ENCODE data around the gene MT1F. TPM values are rescaled to one million over a fixed set of nuclear protein-coding genes. Genes with fewer than 3 reads are reported as not detected.

MT1F gene
- total RNA-seq, 1 experiment from 2014 or later = 7.3 TPM

GRCh38 chr16:56633535-56633934 lies 24.2 kb upstream of the MT1F start:
- H3K9me2 ChIP-seq (ENCODE audit: insufficient read depth) = no peaks in the 10 kb centered on the region
- ATAC-seq = no peak
- no peak overlapping the region for H2AFZ ChIP-seq (ENCODE audit: low read depth, low read length, poor library complexity, severe bottlenecking)
- ChIA-PET RAD21 (ENCODE audit: low non-redundant PET in 1 of 2, low total read pairs in 2 of 2, uncharacterized antibody in 2 of 2, unreplicated experiment in 2 of 2) (no interaction called here), POLR2A (interaction anchor here (1.0 kb wide), 1 partner anchor 8 kb away, joined by 3 read pairs; the partner anchor contains the start of gene MT1E), CTCF (no interaction called here)
- no TSS peak for BruUV-seq (replicated peaks)
- H3K9me3 ChIP-seq (ENCODE audit: control insufficient read depth in 1 of 2, insufficient read depth in 1 of 2, low read depth in 1 of 2, low read length in 2 of 2) = no peaks in the 10 kb centered on the region
- no peaks in the 10 kb centered on the region for H3K27me3 ChIP-seq (ENCODE audit: insufficient read depth, low read length)
- no peak overlapping the region for H3K4me2 ChIP-seq (ENCODE audit: low read length)
- H3K9ac ChIP-seq (ENCODE audit: low read length) = no peak overlapping the region
- no peaks in the 10 kb centered on the region for H3K36me3 ChIP-seq (ENCODE audit: control insufficient read depth in 1 of 2, insufficient read depth in 2 of 2, low read length in 2 of 2)
- no peaks in the 10 kb centered on the region for H3K79me2 ChIP-seq (ENCODE audit: insufficient read depth, low read length)
- no peak for TF ChIP-seq FOSL1 (IDR thresholded peaks at IDR 0.05; ENCODE audit: low read depth)
- TF ChIP-seq CBX3 (IDR thresholded peaks at IDR 0.05; ENCODE audit: low read depth) = no peak
- no peak for TF ChIP-seq POLR2AphosphoS5 (IDR thresholded peaks at IDR 0.05; ENCODE audit: low read depth, low read length)
- no peak for TF ChIP-seq EGR1 (IDR thresholded peaks at IDR 0.05; ENCODE audit: low read depth)
- no peaks in the 10 kb centered on the region for H4K20me1 ChIP-seq (ENCODE audit: insufficient read depth)
- peaks cover 0 to 17% of the 10 kb centered on the region in 2 experiments; a peak in 2 of 4 replicates for H3K4me1 ChIP-seq (ENCODE audit: control insufficient read depth in 1 of 2, insufficient read depth in 2 of 2, low read length in 2 of 2)
- DNase-seq (ENCODE audit: low read depth, low spot score) = no peak
- H3K27ac ChIP-seq (ENCODE audit: low read depth, low read length) = no peak overlapping the region
- no peak overlapping the region for H3K4me3 ChIP-seq (replicated peaks in 1 of 2; ENCODE audit: low read depth in 1 of 2, low read length in 2 of 2)
- intact Hi-C loops (cut with micrococcal nuclease) = no loop called here

DNA sequence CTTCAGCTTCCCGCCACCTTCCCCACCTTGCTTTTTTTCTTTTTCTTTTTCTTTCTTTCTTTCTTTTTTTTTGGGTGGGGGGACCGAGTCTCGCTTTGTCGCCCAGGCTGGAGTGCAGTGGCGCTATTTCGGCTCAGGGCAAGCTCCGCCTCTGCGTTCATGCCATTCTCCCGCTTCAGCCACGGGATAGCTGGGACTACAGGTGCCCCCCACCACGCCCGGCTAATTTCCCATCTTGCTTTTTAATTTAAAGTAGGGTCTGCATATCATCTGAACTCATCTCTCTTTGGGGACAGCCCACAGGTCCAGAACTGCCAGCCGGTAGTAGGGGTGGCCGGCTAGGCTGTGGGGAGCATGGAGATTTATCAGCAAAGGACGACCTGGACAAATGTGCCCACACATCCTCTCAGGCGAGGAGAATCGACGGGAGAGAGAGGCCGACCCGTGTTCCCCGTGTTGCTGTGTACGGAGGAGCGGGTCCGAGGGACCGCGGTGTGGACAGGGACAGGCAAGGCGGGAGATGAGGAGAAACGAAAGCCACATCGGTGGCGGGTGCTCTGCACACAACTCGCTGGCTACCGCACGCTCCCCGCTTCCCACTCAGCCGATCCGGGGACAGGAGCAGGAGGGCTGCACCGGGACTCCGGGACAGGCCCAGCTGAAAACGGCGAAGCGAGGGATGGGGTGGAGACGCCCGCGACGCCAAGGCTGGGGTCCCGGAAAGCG lies 22.9 kb upstream of the MT1F start:
- intact Hi-C loops (cut with micrococcal nuclease) = no loop called here
- H3K9me2 ChIP-seq (ENCODE audit: insufficient read depth) = no peaks in the 10 kb centered on the region
- H3K27me3 ChIP-seq (ENCODE audit: insufficient read depth, low read length) = no peaks in the 10 kb centered on the region
- no peaks in the 10 kb centered on the region for H3K9me3 ChIP-seq (ENCODE audit: control insufficient read depth in 1 of 2, insufficient read depth in 1 of 2, low read depth in 1 of 2, low read length in 2 of 2)
- ChIA-PET RAD21 (ENCODE audit: low non-redundant PET in 1 of 2, low total read pairs in 2 of 2, uncharacterized antibody in 2 of 2, unreplicated experiment in 2 of 2) (no interaction called here), POLR2A (no interaction called here), CTCF (no interaction called here)
- H3K4me1 ChIP-seq (ENCODE audit: control insufficient read depth in 1 of 2, insufficient read depth in 2 of 2, low read length in 2 of 2) = peaks cover 0 to 12% of the 10 kb centered on the region in 2 experiments; a peak in 2 of 4 replicates
- no peak overlapping the region for H3K4me2 ChIP-seq (ENCODE audit: low read length)
- no peak overlapping the region for H3K4me3 ChIP-seq (replicated peaks in 1 of 2; ENCODE audit: low read depth in 1 of 2, low read length in 2 of 2)
- no peak overlapping the region for H2AFZ ChIP-seq (ENCODE audit: low read depth, low read length, poor library complexity, severe bottlenecking)
- no peak overlapping the region for H3K9ac ChIP-seq (ENCODE audit: low read length)
- DNase-seq (ENCODE audit: low read depth, low spot score) = no peak
- no peaks in the 10 kb centered on the region for H3K79me2 ChIP-seq (ENCODE audit: insufficient read depth, low read length)
- ATAC-seq = no peak
- no TSS peak for BruUV-seq (replicated peaks)
- H3K36me3 ChIP-seq (ENCODE audit: control insufficient read depth in 1 of 2, insufficient read depth in 2 of 2, low read length in 2 of 2) = no peaks in the 10 kb centered on the region
- no peak overlapping the region for H3K27ac ChIP-seq (ENCODE audit: low read depth, low read length)
- H4K20me1 ChIP-seq (ENCODE audit: insufficient read depth) = no peaks in the 10 kb centered on the region
- TF ChIP-seq SP1 (IDR thresholded peaks at IDR 0.05; ENCODE audit: low read depth) (no peak), POLR2A (IDR thresholded peaks at IDR 0.05; ENCODE audit: borderline replicate concordance, extremely low read depth, insufficient read depth, insufficient read length) (no peak), CEBPB (IDR thresholded peaks at IDR 0.05; ENCODE audit: low read depth) (no peak), JUND (IDR thresholded peaks at IDR 0.05) (no peak), FOSL1 (IDR thresholded peaks at IDR 0.05; ENCODE audit: low read depth) (no peak), YY1 (IDR thresholded peaks at IDR 0.05; ENCODE audit: extremely low read depth, insufficient replicate concordance, low read depth, low read length) (no peak), RAD21 (IDR thresholded peaks at IDR 0.05; ENCODE audit: low read depth) (no peak), ZBTB33 (IDR thresholded peaks at IDR 0.05; ENCODE audit: extremely low read depth, insufficient replicate concordance, low read length) (no peak), EZH2phosphoT487 (IDR thresholded peaks at IDR 0.05; ENCODE audit: borderline replicate concordance) (no peak), REST (IDR thresholded peaks at IDR 0.05; ENCODE audit: low read depth) (no peak), EGR1 (IDR thresholded peaks at IDR 0.05; ENCODE audit: low read depth) (no peak), CBX3 (IDR thresholded peaks at IDR 0.05; ENCODE audit: low read depth) (no peak), ZNF274 (IDR thresholded peaks at IDR 0.05; ENCODE audit: low read depth, low read length) (no peak), ZFX (IDR thresholded peaks at IDR 0.05) (no peak)

Data from HCT116 (cell line).